C4-2B (cell line): ENCODE measurements around the gene CWC15.

ENCODE experiments used
- ZFX ChIP-seq: fragments of 450-650 bp; IDR thresholded peaks from 2 replicates; pipeline ENCODE4 v1.6.1; 2017
- TF ChIP-seq, protein P1 (sequence below): fragments of 450-650 bp; conservative IDR thresholded peaks from 2 replicates; pipeline ENCODE4 v1.5.1; 2017; ENCODE audit warnings: mild to moderate bottlenecking

GRCh38 chr11:94961255-94961654, 12.1 kb downstream of the CWC15 start:
- TF ChIP-seq, protein P1, sequence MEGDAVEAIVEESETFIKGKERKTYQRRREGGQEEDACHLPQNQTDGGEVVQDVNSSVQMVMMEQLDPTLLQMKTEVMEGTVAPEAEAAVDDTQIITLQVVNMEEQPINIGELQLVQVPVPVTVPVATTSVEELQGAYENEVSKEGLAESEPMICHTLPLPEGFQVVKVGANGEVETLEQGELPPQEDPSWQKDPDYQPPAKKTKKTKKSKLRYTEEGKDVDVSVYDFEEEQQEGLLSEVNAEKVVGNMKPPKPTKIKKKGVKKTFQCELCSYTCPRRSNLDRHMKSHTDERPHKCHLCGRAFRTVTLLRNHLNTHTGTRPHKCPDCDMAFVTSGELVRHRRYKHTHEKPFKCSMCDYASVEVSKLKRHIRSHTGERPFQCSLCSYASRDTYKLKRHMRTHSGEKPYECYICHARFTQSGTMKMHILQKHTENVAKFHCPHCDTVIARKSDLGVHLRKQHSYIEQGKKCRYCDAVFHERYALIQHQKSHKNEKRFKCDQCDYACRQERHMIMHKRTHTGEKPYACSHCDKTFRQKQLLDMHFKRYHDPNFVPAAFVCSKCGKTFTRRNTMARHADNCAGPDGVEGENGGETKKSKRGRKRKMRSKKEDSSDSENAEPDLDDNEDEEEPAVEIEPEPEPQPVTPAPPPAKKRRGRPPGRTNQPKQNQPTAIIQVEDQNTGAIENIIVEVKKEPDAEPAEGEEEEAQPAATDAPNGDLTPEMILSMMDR = no peak
- TF ChIP-seq ZFX = no peak
